Transverse colon (tissue), 4 donors: ENCODE data around the gene DYNC1LI2. TPM values are rescaled to one million over a fixed set of nuclear protein-coding genes. Genes with fewer than 3 reads are reported as not detected.

Source experiments
- DNase-seq: peaks from one replicate; pipeline ENCODE4 v3.0.0-alpha.2; 2019
- H3K27ac ChIP-seq, 4 donors: fragments of 200-600 bp; sonication (generic); 2 replicates each; pipeline ENCODE4 v1.5.1; 2016 to 2018; ENCODE audit warnings: inconsistent platforms in 4 of 4
- H3K27me3 ChIP-seq: fragments of 200-600 bp; sonication (generic); 2 replicates; pipeline ENCODE4 v1.5.1; 2017; ENCODE audit warnings: inconsistent platforms
- H3K36me3 ChIP-seq, 4 donors: fragments of 200-600 bp; sonication (generic); 2 replicates each; pipeline ENCODE4 v1.5.1; 2017 to 2019; ENCODE audit warnings: inconsistent platforms in 4 of 4
- H3K4me1 ChIP-seq, 4 donors: fragments of 200-600 bp; sonication (generic); 2 replicates each; pipeline ENCODE4 v1.5.1; 2017 to 2020; ENCODE audit warnings: inconsistent platforms in 4 of 4
- H3K4me3 ChIP-seq, 4 donors: fragments of 200-600 bp; sonication (generic); 1 replicate in 1 of 4; 2 replicates in 3 of 4; pipeline versions ENCODE4 v1.5.1 to v1.6.1; 2017 to 2019; ENCODE audit warnings: inconsistent platforms in 4 of 4
- H3K9me3 ChIP-seq, 2 donors: fragments of 200-600 bp; sonication (generic); 2 replicates each; pipeline ENCODE4 v1.5.1; 2017 to 2019; ENCODE audit warnings: inconsistent platforms in 2 of 2
- CTCF ChIP-seq, 5 experiments: fragments of 200-600 bp in 3 of 5; fragments of 450-650 bp in 2 of 5; sonication (generic) in 3 of 5; IDR thresholded peaks; 1 replicate in 2 of 5; 2 replicates in 3 of 5; pipeline ENCODE4 v1.5.1; 2016 to 2017; ENCODE audit warnings: antibody characterized with exemption in 5 of 5, inconsistent platforms in 3 of 5, mild to moderate bottlenecking in 2 of 5, moderate library complexity in 1 of 5
- EP300 ChIP-seq: sonication (generic); formaldehyde crosslinking; IDR thresholded peaks from one replicate; pipeline ENCODE4 v1.6.1; 2017; ENCODE audit warnings: antibody characterized with exemption, low read depth
- POLR2A ChIP-seq: fragments of 450-650 bp; IDR thresholded peaks from one replicate; pipeline ENCODE4 v1.6.1; 2016; ENCODE audit warnings: antibody characterized with exemption, mild to moderate bottlenecking, moderate library complexity
- POLR2AphosphoS5 ChIP-seq, 3 donors: sonication (generic); formaldehyde crosslinking; IDR thresholded peaks; one replicate each; pipeline ENCODE4 v1.6.1; 2016; ENCODE audit warnings: antibody characterized with exemption in 3 of 3
- WGBS, 2 donors: methylation state at CpG; one replicate each; pipeline ENCODE4 v1.1.5; 2018; ENCODE audit warnings: low coverage in 1 of 2; 5-methylcytosine and 5-hydroxymethylcytosine counted together
- in situ Hi-C, 4 donors: fragments of 200-750 bp; cut with MboI; loops; one replicate each; pipeline versions ENCODE4 v1.15.0 to v1.15.1; 2017; ENCODE audit warnings: low sequenced_read_pairs in 3 of 4, low pct_ligation_motif_present in 1 of 4, low pct_unique_long_range_greater_than_20kb in 1 of 4
- intact Hi-C: fragments of 100-400 bp; cut with DNase I; formaldehyde crosslinking; loops from one replicate; pipeline ENCODE4 v1.15.1; 2023; ENCODE audit warnings: low total_unique reads
- total RNA-seq, 4 donors: library from RNA; depleted of rRNA; stranded (reverse); fragments of >200 nt; gene quantifications; one replicate each; pipeline ENCODE4 v1.1.0, GENCODE V29; 2016

Gene DYNC1LI2
- total RNA-seq, 4 donors from 2014 or later, result 199 to 393 (median 284) TPM

- H3K27ac ChIP-seq, result no peak overlapping the region
Measured at GRCh38 chr16:66676599-66676998, 74.8 kb downstream of the DYNC1LI2 start.

GRCh38 chr16:66673691-66674090 is 77.7 kb downstream of the DYNC1LI2 start:
- Histone ChIP-seq H3K27me3 (no peaks in the 10 kb centered on the region), H3K4me3 (no peak overlapping the region), H3K9me3 (no peaks in the 10 kb centered on the region), H3K4me1 (peaks cover 0 to 16% (median 12%) of the 10 kb centered on the region in 4 donors), H3K27ac (no peak overlapping the region), H3K36me3 (peaks cover 0 to 3% (median 0%) of the 10 kb centered on the region in 4 donors)
- TF ChIP-seq POLR2AphosphoS5 (IDR thresholded peaks at IDR 0.05), result no peak
- TF ChIP-seq EP300, result no peak
- TF ChIP-seq POLR2A, result no peak
- no peak for TF ChIP-seq CTCF (IDR thresholded peaks at IDR 0.05)
- in situ Hi-C loops (no loop called here), intact Hi-C loops (no loop called here)
- 89 to 100% methylated on average over 1 to 2 of the region's 2 CpGs for WGBS, 2 donors
- DNase-seq, result no peak

More at GRCh38 chr16:66676599-66676998, 74.8 kb downstream of the DYNC1LI2 start:
- in situ Hi-C loops (no loop called here), intact Hi-C loops (no loop called here)
- peaks cover 0 to 6% (median 0%) of the 10 kb centered on the region in 4 donors for H3K4me1 ChIP-seq
- DNase-seq, result no peak
- H3K36me3 ChIP-seq, result peaks cover 0 to 4% (median 0%) of the 10 kb centered on the region in 4 donors
- TF ChIP-seq POLR2A (no peak), CTCF (IDR thresholded peaks at IDR 0.05) (no peak), EP300 (no peak), POLR2AphosphoS5 (IDR thresholded peaks at IDR 0.05) (no peak)
- no peaks in the 10 kb centered on the region for H3K27me3 ChIP-seq
- no peak overlapping the region for H3K4me3 ChIP-seq
- WGBS, 2 donors, result 72 to 74% methylated on average over 2 to 3 of the region's 3 CpGs
- no peaks in the 10 kb centered on the region for H3K9me3 ChIP-seq

Other genes starting within 250 kb of the DYNC1LI2 start
- gene TK2, start 201.5 kb downstream of the DYNC1LI2 start, total RNA-seq, result 10 to 100 TPM; 15.7 to 20.6 (median 16.6) TPM
- gene CKLF, start 199.0 kb downstream of the DYNC1LI2 start, total RNA-seq, result 100 to 1,000 TPM in 1 of 4 donors, 10 to 100 TPM in 3; 25.3 to 108 (median 39.1) TPM
- 10 to 100 TPM in 1 of 4 donors, 1 to 10 TPM in 2, not detected in 1; 2.0 to 34.2 (median 4.0) TPM for gene CMTM1, start 185.2 kb downstream of the DYNC1LI2 start, total RNA-seq
- under 1 TPM in 1 of 4 donors, not detected in 3; 0.48 TPM for gene CMTM2, start 172.1 kb downstream of the DYNC1LI2 start, total RNA-seq
- gene CMTM3, start 146.9 kb downstream of the DYNC1LI2 start, total RNA-seq, result 10 to 100 TPM in 1 of 4 donors, 1 to 10 TPM in 2, not detected in 1; 2.4 to 11.6 (median 6.1) TPM
- 100 to 1,000 TPM in 3 of 4 donors, 10 to 100 TPM in 1; 77.0 to 167 (median 163) TPM for gene CMTM4, start 54.9 kb downstream of the DYNC1LI2 start, total RNA-seq
- gene TERB1, start 50.0 kb upstream of the DYNC1LI2 start, total RNA-seq, result under 1 TPM in 1 of 4 donors, not detected in 3; 0.32 TPM
- gene NAE1, start 79.4 kb upstream of the DYNC1LI2 start, total RNA-seq, result 10 to 100 TPM; 25.3 to 45.1 (median 32.1) TPM
- gene CA7, start 92.8 kb upstream of the DYNC1LI2 start, total RNA-seq, result 100 to 1,000 TPM; 107 to 237 (median 152) TPM
- 10 to 100 TPM in 2 of 4 donors, 1 to 10 TPM in 2; 4.9 to 36.2 (median 11.5) TPM for gene PDP2, start 128.9 kb upstream of the DYNC1LI2 start, total RNA-seq
- 1 to 10 TPM in 2 of 4 donors, under 1 TPM in 1, not detected in 1; 0.20 to 2.4 (median 1.8) TPM for gene CDH16, start 167.3 kb upstream of the DYNC1LI2 start, total RNA-seq
- 10 to 100 TPM in 1 of 4 donors, 1 to 10 TPM in 2, not detected in 1; 3.5 to 15.3 (median 4.2) TPM for gene RRAD, start 173.9 kb upstream of the DYNC1LI2 start, total RNA-seq
- gene CIAO2B, start 182.8 kb upstream of the DYNC1LI2 start, total RNA-seq, result 10 to 100 TPM; 15.3 to 93.8 (median 51.6) TPM
- 1,000 to 10,000 TPM in 2 of 4 donors, 100 to 1,000 TPM in 2; 462 to 1,338 (median 921) TPM for gene CES2, start 183.9 kb upstream of the DYNC1LI2 start, total RNA-seq
- gene CES3, start 209.7 kb upstream of the DYNC1LI2 start, total RNA-seq, result 100 to 1,000 TPM; 247 to 616 (median 291) TPM
- gene CES4A, start 237.0 kb upstream of the DYNC1LI2 start, total RNA-seq, result 10 to 100 TPM in 3 of 4 donors, 1 to 10 TPM in 1; 9.7 to 24.7 (median 15.7) TPM